ENCODE results near the gene MRPL24. TPM values are rescaled to one million over a fixed set of nuclear protein-coding genes. Genes with fewer than 3 reads are reported as not detected.

MRPL24 gene
- total and polyA plus RNA-seq, 10 of the 15 experiments (the other 5 are each of a cell fraction or from before 2014, with no cell fraction given), result 87.4 to 269 (median 134) TPM

- Histone ChIP-seq H3K4me1 (ENCODE audit: control insufficient read depth, insufficient read depth, low read length) (no peaks in the 10 kb centered on the region), H3K9me3 (replicated peaks; ENCODE audit: control insufficient read depth, insufficient read depth, low read length) (no peaks in the 10 kb centered on the region), H4K20me1 (ENCODE audit: control insufficient read depth, insufficient read depth) (no peaks in the 10 kb centered on the region), H3K27ac (ENCODE audit: control insufficient read depth, insufficient read depth) (no peak overlapping the region), H3K27me3 (replicated peaks in 1 of 2; ENCODE audit: control insufficient read depth in 2 of 2, insufficient read depth in 2 of 2, low read length in 1 of 2) (0 out of 4 replicates have a peak, but pooled peaks cover 0 to 2% of the 10 kb centered on the region in 2 experiments), H3K79me2 (ENCODE audit: control insufficient read depth, insufficient read depth, low read length) (no peaks in the 10 kb centered on the region), H3K9ac (ENCODE audit: control insufficient read depth, insufficient read depth, low read length) (no peak overlapping the region), H3K4me2 (ENCODE audit: control insufficient read depth, insufficient read depth) (no peak overlapping the region), H3K4me3 (no peak overlapping the region), H2AFZ (ENCODE audit: control insufficient read depth, low read depth, low read length) (no peak overlapping the region), H3K36me3 (ENCODE audit: control insufficient read depth in 2 of 2, insufficient read depth in 2 of 2, low read length in 1 of 2) (no peaks in the 10 kb centered on the region; a peak in 2 of 4 replicates)
- DNase-seq (ENCODE audit: low read depth, low spot score), result no peak
- in situ Hi-C loops (cut with MboI) (no loop called here), intact Hi-C loops (cut with micrococcal nuclease; ENCODE audit: unreplicated experiment) (no loop called here)
- ChIA-PET SMC1A (ENCODE audit: uncharacterized antibody, unreplicated experiment) (interaction anchor here (1.0 kb wide), 1 partner anchor 52 kb away, joined by 3 read pairs; no protein-coding TSS in a partner anchor), RAD21 (ENCODE audit: unreplicated experiment) (interaction anchor here (0.8 to 1.8 kb wide), 4 partner anchors 15 to 113 kb away, joined by 3 to 8 read pairs (median 4); no protein-coding TSS in a partner anchor), CTCF (interaction anchor here (1.2 to 10.0 kb wide), 6 partner anchors 10 to 363 kb away, joined by 3 to 68 read pairs (median 4); no protein-coding TSS in a partner anchor), POLR2A (interaction anchor here (0.5 to 1.3 kb wide), 2 partner anchors 10 to 97 kb away, joined by 3 read pairs; no protein-coding TSS in a partner anchor)
- ATAC-seq, result no peak
- WGBS (ENCODE audit: insufficient coverage, insufficient replicate concordance, low lambda C conversion rate, missing lambda C conversion rate), result 78% methylated on average over 9 of the region's 9 CpGs
- FAIRE-seq, result no peak
- TF ChIP-seq YBX1 (IDR thresholded peaks at IDR 0.05) (no peak), RAD21 (IDR thresholded peaks at IDR 0.05; ENCODE audit: insufficient read depth, low read depth, low read length) (no peak), SUZ12 (IDR thresholded peaks at IDR 0.05; ENCODE audit: unreplicated experiment) (no peak), CHD4 (IDR thresholded peaks at IDR 0.05) (no peak), E2F4 (IDR thresholded peaks at IDR 0.05; ENCODE audit: low read depth, low read length) (no peak), RELA (IDR thresholded peaks at IDR 0.05; ENCODE audit: borderline replicate concordance, partially characterized antibody) (no peak), SIX5 (IDR thresholded peaks at IDR 0.05; ENCODE audit: low read depth, low read length, severe bottlenecking) (no peak), MXI1 (IDR thresholded peaks at IDR 0.05; ENCODE audit: low read depth, low read length) (no peak), CEBPB (IDR thresholded peaks at IDR 0.05; ENCODE audit: borderline replicate concordance in 1 of 2, low read depth in 2 of 2, low read length in 2 of 2) (no peak), BHLHE40 (IDR thresholded peaks at IDR 0.05; ENCODE audit: borderline replicate concordance in 1 of 2, low read depth in 2 of 2, low read length in 1 of 2) (no peak), SP1 (IDR thresholded peaks at IDR 0.05; ENCODE audit: low read depth, low read length) (no peak), MLLT1 (IDR thresholded peaks at IDR 0.05) (no peak), FOXK2 (IDR thresholded peaks at IDR 0.05) (no peak), CBX3 (IDR thresholded peaks at IDR 0.05; ENCODE audit: borderline replicate concordance, low read depth) (no peak), RFX5 (IDR thresholded peaks at IDR 0.05; ENCODE audit: low read depth, low read length) (no peak)
- no TSS peak for BruUV-seq (replicated peaks)
Observed at GRCh38 chr1:156711011-156711817, 29.7 kb downstream of the MRPL24 start.
